HepG2 (cell line): ENCODE measurements around the gene TRNP1. TPM values are rescaled to one million over a fixed set of nuclear protein-coding genes. Genes with fewer than 3 reads are reported as not detected.

ENCODE experiments used
- CEBPG ChIP-seq: IDR thresholded peaks from 2 replicates; pipeline ENCODE4 v1.6.1; 2016
- DNMT3B ChIP-seq: conservative IDR thresholded peaks from 2 replicates; pipeline ENCODE4 v1.6.1; 2016; ENCODE audit warnings: missing biosample characterization, control low read depth
- ELF1 ChIP-seq: sonication (generic); formaldehyde crosslinking; IDR thresholded peaks from 2 replicates; pipeline ENCODE4 v1.4.0; 2020; ENCODE audit warnings: missing genetic modification reagents
- FOXP1 ChIP-seq, 2 experiments: fragments of 450-650 bp in 1 of 2; IDR thresholded peaks; 2 replicates each; pipeline ENCODE4 v1.6.1; 2017 to 2018; ENCODE audit warnings: antibody characterized with exemption in 1 of 2
- GATA4 ChIP-seq: sonication (generic); IDR thresholded peaks from 2 replicates; pipeline ENCODE4 v1.6.1; 2016; ENCODE audit warnings: antibody characterized with exemption, low read depth, borderline replicate concordance
- GATAD1 ChIP-seq: IDR thresholded peaks from 2 replicates; pipeline ENCODE4 v1.6.1; 2016; ENCODE audit warnings: missing genetic modification reagents, missing compliant biosample characterization
- GPBP1L1 ChIP-seq: sonication (generic); formaldehyde crosslinking; IDR thresholded peaks from 2 replicates; pipeline ENCODE4 v1.5.0; 2020; ENCODE audit warnings: mild to moderate bottlenecking, missing genetic modification reagents
- KLF11 ChIP-seq: IDR thresholded peaks from 2 replicates; pipeline ENCODE4 v1.6.1; 2016; ENCODE audit warnings: missing compliant biosample characterization
- KLF16 ChIP-seq, 2 experiments: sonication (generic) in 1 of 2; formaldehyde crosslinking in 1 of 2; IDR thresholded peaks; 2 replicates each; pipeline versions ENCODE4 v1.6.1 to v1.8.0; 2016 to 2023; ENCODE audit warnings: missing genetic modification reagents in 2 of 2, missing compliant biosample characterization in 1 of 2
- MED1 ChIP-seq: sonication (generic); formaldehyde crosslinking; IDR thresholded peaks from 2 replicates; pipeline ENCODE4 v1.4.0; 2020; ENCODE audit warnings: missing genetic modification reagents
- MTA3 ChIP-seq: sonication (generic); formaldehyde crosslinking; IDR thresholded peaks from 2 replicates; pipeline ENCODE4 v1.4.0; 2020; ENCODE audit warnings: missing genetic modification reagents
- NFIC ChIP-seq: IDR thresholded peaks from 2 replicates; pipeline ENCODE4 v1.6.1; 2012; ENCODE audit warnings: mild to moderate bottlenecking, low read length, inconsistent platforms
- PAF1 ChIP-seq: IDR thresholded peaks from 2 replicates; pipeline ENCODE4 v1.6.1; 2016; ENCODE audit warnings: missing genetic modification reagents, missing compliant biosample characterization
- PHF20 ChIP-seq: sonication (generic); formaldehyde crosslinking; IDR thresholded peaks from 2 replicates; pipeline ENCODE4 v1.5.0; 2020; ENCODE audit warnings: mild to moderate bottlenecking, missing genetic modification reagents
- PHF5A ChIP-seq: IDR thresholded peaks from one replicate; pipeline ENCODE4 v1.6.1; 2018; ENCODE audit warnings: low read depth, missing genetic modification reagents; ENCODE audit not compliant: unreplicated experiment
- SALL2 ChIP-seq: sonication (generic); formaldehyde crosslinking; IDR thresholded peaks from 2 replicates; pipeline ENCODE4 v1.8.1; 2023; ENCODE audit warnings: mild to moderate bottlenecking, missing genetic modification reagents, inconsistent platforms
- SOX13 ChIP-seq, 3 experiments: fragments of 450-650 bp in 1 of 3; sonication (generic) in 1 of 3; formaldehyde crosslinking in 1 of 3; IDR thresholded peaks in 2 of 3; conservative IDR thresholded peaks in 1 of 3; 2 replicates each; pipeline versions ENCODE4 v1.5.0 to v1.6.1; 2016 to 2020; ENCODE audit warnings: antibody characterized with exemption in 1 of 3, mild to moderate bottlenecking in 1 of 3, missing compliant biosample characterization in 1 of 3, missing genetic modification reagents in 1 of 3, moderate library complexity in 1 of 3
- TBX2 ChIP-seq: sonication (generic); formaldehyde crosslinking; IDR thresholded peaks from 2 replicates; pipeline ENCODE4 v1.5.0; 2020; ENCODE audit warnings: missing genetic modification reagents, mild to moderate bottlenecking, borderline replicate concordance
- TFAP4 ChIP-seq: sonication (generic); IDR thresholded peaks from 2 replicates; pipeline ENCODE4 v1.6.1; 2016; ENCODE audit warnings: low read depth, borderline replicate concordance
- TSC22D2 ChIP-seq: sonication (generic); formaldehyde crosslinking; IDR thresholded peaks from 2 replicates; pipeline ENCODE4 v1.5.1; 2020; ENCODE audit warnings: missing genetic modification reagents, mild to moderate bottlenecking, borderline replicate concordance
- ZEB1 ChIP-seq: IDR thresholded peaks from 2 replicates; pipeline ENCODE4 v1.6.1; 2012; ENCODE audit warnings: mild to moderate bottlenecking, low read depth, inconsistent platforms; ENCODE audit not compliant: insufficient replicate concordance
- ZNF12 ChIP-seq: sonication (generic); formaldehyde crosslinking; IDR thresholded peaks from 2 replicates; pipeline ENCODE4 v1.5.0; 2020; ENCODE audit warnings: missing genetic modification reagents
- ZNF644 ChIP-seq: IDR thresholded peaks from 2 replicates; pipeline ENCODE4 v1.6.1; 2016; ENCODE audit warnings: low read depth
- ZNF652 ChIP-seq: IDR thresholded peaks from 2 replicates; pipeline ENCODE4 v1.6.1; 2016; ENCODE audit warnings: low read depth, borderline replicate concordance
- ZNF775 ChIP-seq: sonication (generic); formaldehyde crosslinking; IDR thresholded peaks from 2 replicates; pipeline ENCODE4 v1.4.0; 2020; ENCODE audit warnings: missing genetic modification reagents, mild to moderate bottlenecking, moderate library complexity, borderline replicate concordance
- ZNF777 ChIP-seq: sonication (generic); formaldehyde crosslinking; IDR thresholded peaks from 2 replicates; pipeline ENCODE4 v1.4.0; 2020; ENCODE audit warnings: missing genetic modification reagents
- polyA plus RNA-seq, 8 experiments: library from polyadenylated mRNA; depleted of rRNA in 3 of 8; stranded (reverse) in 7 of 8; unstranded in 1 of 8; fragments of >200 nt; fragmentation: Illumina TruSeq in 4 of 8; extraction: Trizol in 4 of 8; gene quantifications; 2 replicates each; pipeline versions ENCODE4 v1.2.1 to v1.2.3, GENCODE V29; 2011 to 2016; ENCODE audit warnings: low read depth in 4 of 8, missing spikeins in 1 of 8, mixed read lengths in 1 of 8; ENCODE audit not compliant: insufficient read depth in 1 of 8
- total RNA-seq, 5 experiments: library from RNA; depleted of rRNA; stranded (reverse); fragments of >200 nt; fragmentation: Illumina TruSeq; extraction: Trizol; gene quantifications; 2 replicates each; pipeline ENCODE4 v1.2.3, GENCODE V29; 2016; ENCODE audit warnings: low read depth in 1 of 5
- TF ChIP-seq, protein P1 (sequence below): sonication (generic); formaldehyde crosslinking; IDR thresholded peaks from 2 replicates; pipeline ENCODE4 v1.4.0; 2020; ENCODE audit warnings: missing genetic modification reagents
- TF ChIP-seq, protein P2 (sequence below): sonication (generic); formaldehyde crosslinking; IDR thresholded peaks from 2 replicates; pipeline ENCODE4 v1.4.0; 2020; ENCODE audit warnings: missing genetic modification reagents, borderline replicate concordance

Gene TRNP1
- total and polyA plus RNA-seq, 2 of the 13 experiments (the other 11 are each of a cell fraction or from before 2014, with no cell fraction given): 42.0 to 158 TPM

GRCh38 chr1:26961826-26962225, 31.7 kb upstream of the TRNP1 start (continued):
- TF ChIP-seq KLF16 (CRISPR knock-in tag; IDR thresholded peaks at IDR 0.05) (peak in 1 of 2 experiments; percentile 70; a peak in 1 of 4 replicates), MED1 (CRISPR knock-in tag) (peak; percentile 93), PHF5A (CRISPR knock-in tag) (peak; percentile 30), TFAP4 (peak; percentile 36; the same call in 1 of the 2 replicates), ZNF652 (CRISPR knock-in tag) (0 out of 2 replicates have a peak, but pooled peaks have one; percentile 40), ZNF777 (no peak), ZNF775 (CRISPR knock-in tag) (no peak), TSC22D2 (CRISPR knock-in tag) (no peak), GATAD1 (peak; percentile 71), CEBPG (CRISPR knock-in tag) (peak; percentile 97), ZNF12 (peak; percentile 42; the same call in 1 of the 2 replicates), ZNF644 (CRISPR knock-in tag) (0 out of 2 replicates have a peak, but pooled peaks have one; percentile 54), ZEB1 (peak; percentile 68), GATA4 (no peak), MTA3 (CRISPR knock-in tag) (no peak), DNMT3B (no peak; the same call in 1 of the 2 replicates), SALL2 (CRISPR knock-in tag) (no peak), PHF20 (CRISPR knock-in tag) (no peak), PAF1 (no peak), TBX2 (CRISPR knock-in tag) (peak; percentile 35; the same call in 1 of the 2 replicates), ELF1 (CRISPR knock-in tag) (peak; percentile 67), FOXP1 (IDR thresholded peaks at IDR 0.05) (peak; percentile 82), FOXP1 (CRISPR knock-in tag; IDR thresholded peaks at IDR 0.05) (peak; percentile 98), GPBP1L1 (CRISPR knock-in tag) (no peak), SOX13 (IDR thresholded peaks at IDR 0.05) (no peak), SOX13 (CRISPR knock-in tag; conservative IDR thresholded peaks at IDR 0.05 in 1 of 2, IDR thresholded peaks at IDR 0.05 in 1 of 2) (peak in 1 of 2 experiments; percentile 87; a peak in 2 of 4 replicates), KLF11 (CRISPR knock-in tag) (no peak), NFIC (peak; percentile 28; the same call in 1 of the 2 replicates)
- TF ChIP-seq, protein P1, sequence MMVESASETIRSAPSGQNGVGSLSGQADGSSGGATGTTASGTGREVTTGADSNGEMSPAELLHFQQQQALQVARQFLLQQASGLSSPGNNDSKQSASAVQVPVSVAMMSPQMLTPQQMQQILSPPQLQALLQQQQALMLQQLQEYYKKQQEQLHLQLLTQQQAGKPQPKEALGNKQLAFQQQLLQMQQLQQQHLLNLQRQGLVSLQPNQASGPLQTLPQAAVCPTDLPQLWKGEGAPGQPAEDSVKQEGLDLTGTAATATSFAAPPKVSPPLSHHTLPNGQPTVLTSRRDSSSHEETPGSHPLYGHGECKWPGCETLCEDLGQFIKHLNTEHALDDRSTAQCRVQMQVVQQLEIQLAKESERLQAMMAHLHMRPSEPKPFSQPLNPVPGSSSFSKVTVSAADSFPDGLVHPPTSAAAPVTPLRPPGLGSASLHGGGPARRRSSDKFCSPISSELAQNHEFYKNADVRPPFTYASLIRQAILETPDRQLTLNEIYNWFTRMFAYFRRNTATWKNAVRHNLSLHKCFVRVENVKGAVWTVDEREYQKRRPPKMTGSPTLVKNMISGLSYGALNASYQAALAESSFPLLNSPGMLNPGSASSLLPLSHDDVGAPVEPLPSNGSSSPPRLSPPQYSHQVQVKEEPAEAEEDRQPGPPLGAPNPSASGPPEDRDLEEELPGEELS (CRISPR knock-in tag): peak; percentile 96
- TF ChIP-seq, protein P2, sequence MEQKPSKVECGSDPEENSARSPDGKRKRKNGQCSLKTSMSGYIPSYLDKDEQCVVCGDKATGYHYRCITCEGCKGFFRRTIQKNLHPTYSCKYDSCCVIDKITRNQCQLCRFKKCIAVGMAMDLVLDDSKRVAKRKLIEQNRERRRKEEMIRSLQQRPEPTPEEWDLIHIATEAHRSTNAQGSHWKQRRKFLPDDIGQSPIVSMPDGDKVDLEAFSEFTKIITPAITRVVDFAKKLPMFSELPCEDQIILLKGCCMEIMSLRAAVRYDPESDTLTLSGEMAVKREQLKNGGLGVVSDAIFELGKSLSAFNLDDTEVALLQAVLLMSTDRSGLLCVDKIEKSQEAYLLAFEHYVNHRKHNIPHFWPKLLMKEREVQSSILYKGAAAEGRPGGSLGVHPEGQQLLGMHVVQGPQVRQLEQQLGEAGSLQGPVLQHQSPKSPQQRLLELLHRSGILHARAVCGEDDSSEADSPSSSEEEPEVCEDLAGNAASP: no peak
